NCI-H187 treated with DMSO at 0.1 percent for 48 hours (cell line): ENCODE measurements around the gene RPTOR.
A peak's percentile ranks its signal among the peaks of the same experiment; 100 is the strongest.

Experiments used
- DNase-seq: peaks from one replicate; lab custom pipeline; 2025; lab: John Stamatoyannopoulos, UW

Gene RPTOR

GRCh38 chr17:80668375-80669148 is 123.9 kb downstream of the RPTOR start:
- no peak for DNase-seq

- no peak for DNase-seq
These were observed 126.6 kb downstream of the RPTOR start for GRCh38 chr17:80671039-80671824.

GRCh38 chr17:80671825-80672110 is 127.1 kb downstream of the RPTOR start:
- no peak for DNase-seq

- peak; percentile 53 for DNase-seq
These were observed 128.7 kb downstream of the RPTOR start for GRCh38 chr17:80673152-80673920.

- no peak for DNase-seq
These were observed 130.9 kb downstream of the RPTOR start for GRCh38 chr17:80675438-80676095.

GRCh38 chr17:80676096-80676466 is 131.4 kb downstream of the RPTOR start:
- no peak for DNase-seq

- DNase-seq: no peak
These were observed 131.9 kb downstream of the RPTOR start for GRCh38 chr17:80676564-80676963.

- DNase-seq: no peak
These were observed 132.6 kb downstream of the RPTOR start for GRCh38 chr17:80677214-80677756.

DNA sequence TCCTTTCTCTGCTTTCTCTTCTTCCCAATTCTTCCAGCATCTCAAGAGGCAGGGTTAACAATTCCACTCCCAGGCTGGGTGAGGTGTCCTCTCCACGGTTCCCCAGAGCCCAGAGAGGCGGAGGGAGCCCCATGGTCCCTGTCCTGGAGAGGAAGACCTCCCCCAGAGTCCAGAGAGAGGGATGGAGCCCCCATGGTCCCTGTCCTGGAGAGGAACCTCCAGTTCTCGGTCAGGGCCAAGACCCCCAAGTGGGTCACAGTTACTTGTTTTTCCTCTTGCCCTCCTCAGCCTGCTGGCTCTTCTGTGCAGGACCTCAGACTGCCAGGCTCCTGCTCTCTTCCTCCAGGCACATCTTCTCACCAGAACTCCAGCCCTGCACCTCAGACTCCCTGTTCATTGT is 135.2 kb downstream of the RPTOR start:
- DNase-seq: no peak

GRCh38 chr17:80681215-80681614 is 136.6 kb downstream of the RPTOR start:
- DNase-seq: no peak

DNA sequence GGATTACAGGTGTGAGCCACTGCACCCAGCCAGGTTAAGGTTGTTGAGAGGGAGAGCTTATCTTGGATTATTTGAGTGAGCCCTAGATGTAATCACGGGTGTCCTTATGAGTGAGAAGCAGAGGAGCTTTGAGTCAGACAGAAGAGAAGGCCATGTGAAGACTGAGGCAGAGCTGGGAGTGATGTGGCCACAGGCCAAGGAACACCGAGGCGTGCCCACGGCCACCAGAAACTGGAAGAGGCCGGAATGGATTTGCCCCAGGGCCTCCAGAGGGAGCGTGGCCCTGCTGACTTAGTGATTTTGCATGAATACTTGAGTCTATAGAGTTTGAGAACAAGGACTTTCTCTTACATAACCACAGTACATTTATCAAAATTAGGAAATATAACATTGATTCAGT is 137.7 kb downstream of the RPTOR start:
- no peak for DNase-seq

DNA sequence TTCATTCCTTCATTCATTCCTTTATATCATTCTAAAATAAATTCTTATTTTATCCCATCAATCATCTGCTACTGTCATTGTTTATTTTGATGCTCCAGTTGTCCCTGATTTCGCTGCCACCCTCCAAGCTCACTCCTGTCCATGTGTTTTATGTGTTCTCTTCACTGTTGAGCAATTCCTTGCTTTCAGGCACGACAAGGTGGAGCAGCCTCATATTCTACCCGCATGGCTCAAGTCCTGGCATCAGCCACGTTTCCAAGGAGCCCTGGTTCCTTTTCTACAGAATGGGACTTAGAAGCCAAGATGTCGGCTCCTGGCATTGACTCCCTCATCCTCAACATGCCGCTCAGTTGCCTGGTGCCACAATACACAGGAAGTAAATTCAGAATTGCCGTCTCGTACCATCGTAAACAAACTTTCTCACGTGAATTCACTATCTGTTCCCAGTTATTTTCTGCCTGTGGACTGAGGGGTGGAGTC is 139.0 kb downstream of the RPTOR start:
- no peak for DNase-seq

- DNase-seq: no peak
These were observed 143.2 kb downstream of the RPTOR start for GRCh38 chr17:80687839-80688238.

- DNase-seq: peak; percentile 60
These were observed 144.5 kb downstream of the RPTOR start for GRCh38 chr17:80689129-80689619.

DNA sequence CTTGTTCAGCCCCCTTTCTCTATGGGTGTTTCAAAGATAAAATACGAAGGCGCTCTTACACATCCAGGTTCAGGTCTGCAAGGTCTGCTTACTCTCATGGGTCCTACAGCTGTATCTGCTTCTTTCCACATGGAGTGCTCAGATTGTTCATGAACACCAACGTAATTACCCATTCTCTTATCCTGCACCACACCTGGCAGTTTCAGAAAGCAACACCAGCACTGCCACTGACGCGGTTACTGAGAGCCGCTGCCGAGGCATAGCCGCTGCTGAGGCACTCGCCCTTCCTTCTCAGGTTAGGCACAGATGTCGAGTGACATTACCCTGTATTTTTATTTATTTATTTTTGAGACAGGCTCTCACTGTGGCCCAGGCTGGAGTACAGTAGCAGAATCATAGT is 147.1 kb downstream of the RPTOR start:
- peak; percentile 38 for DNase-seq

- no peak for DNase-seq
These were observed 148.4 kb downstream of the RPTOR start for GRCh38 chr17:80692931-80693467.

DNA sequence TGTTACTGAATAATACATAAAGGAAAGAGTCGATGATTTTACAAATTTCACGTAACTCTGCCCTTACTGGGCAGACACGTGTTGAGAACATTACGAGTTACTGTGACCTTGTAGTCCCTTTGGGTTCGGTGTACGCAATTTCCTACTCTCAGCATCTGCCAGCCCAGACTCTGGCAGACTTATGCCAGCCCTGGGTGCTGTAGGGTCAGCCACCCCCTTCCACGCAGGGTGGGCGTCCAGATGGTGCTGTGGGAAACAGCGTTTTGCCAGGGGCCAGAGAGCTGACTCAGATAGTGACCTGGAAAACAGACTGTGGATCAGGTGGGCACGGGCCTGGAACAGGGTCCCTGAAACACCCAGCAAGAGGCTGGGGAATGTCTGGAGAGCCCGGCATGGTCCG is 148.9 kb downstream of the RPTOR start:
- no peak for DNase-seq

GRCh38 chr17:80694085-80694991 is 149.7 kb downstream of the RPTOR start:
- DNase-seq: peak; percentile 81

DNA sequence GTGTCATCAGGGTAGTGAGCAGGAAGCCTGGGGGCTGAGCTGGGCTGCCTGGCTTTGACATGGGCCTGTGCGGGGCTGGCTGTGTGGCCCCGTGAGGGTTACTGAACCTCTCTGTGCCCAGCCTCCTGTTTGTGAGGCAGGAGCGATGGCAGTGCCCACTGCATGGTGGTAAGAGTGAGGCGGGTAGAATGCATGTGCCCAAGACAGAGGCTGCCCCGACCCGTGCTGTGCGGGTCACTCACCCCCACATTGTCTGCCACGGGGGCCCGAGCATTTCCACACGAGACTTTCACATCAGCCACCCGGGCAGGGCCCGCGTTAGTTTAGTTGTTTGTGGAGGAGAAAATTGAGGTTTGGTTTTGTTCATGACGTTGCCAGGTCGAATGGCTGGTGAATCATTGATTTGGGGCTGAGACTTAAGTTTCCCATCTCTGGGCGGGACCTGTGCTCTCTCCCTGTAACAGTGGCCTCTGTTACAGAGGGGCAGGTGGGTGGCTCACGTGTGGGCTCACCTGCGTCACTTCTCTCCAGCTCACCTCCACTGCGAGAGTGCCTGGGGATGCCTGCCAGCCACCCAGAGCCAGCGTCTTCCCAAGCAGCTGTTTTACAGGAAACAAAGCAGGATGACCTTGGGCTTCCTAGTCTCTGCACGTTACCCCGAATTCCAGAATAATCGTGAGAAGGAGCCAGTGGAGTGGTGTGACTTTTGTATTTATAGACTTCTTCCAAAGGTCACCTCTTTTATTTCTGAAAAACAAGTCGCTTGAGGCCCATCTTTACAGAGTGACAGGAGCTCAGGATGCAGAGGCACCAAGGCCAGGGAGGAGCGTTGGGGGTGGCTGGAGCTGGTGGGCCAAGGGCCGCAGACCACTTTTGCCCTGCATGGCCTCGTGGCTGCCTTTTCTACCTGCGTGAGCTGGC is 150.6 kb downstream of the RPTOR start:
- DNase-seq: no peak
